SK-N-SH (cell line): ENCODE data around the gene MUC5AC. TPM values are rescaled to one million over a fixed set of nuclear protein-coding genes. Genes with fewer than 3 reads are reported as not detected.
A peak's percentile ranks its signal among the peaks of the same experiment; 100 is the strongest.

ENCODE experiments used
- CTCF ChIA-PET: fragments of 300-600, 350-600 bp; formaldehyde crosslinking; extraction: SDS; loops from one replicate; lab custom pipeline; 2021; lab: Yijun Ruan, JAX
- POLR2A ChIA-PET: fragments of 350-600 bp; sonication (Branson Sonifier 250); formaldehyde crosslinking; extraction: SDS; loops from one replicate; lab custom pipeline; 2020; ENCODE audit warnings: antibody characterized with exemption, inconsistent platforms; lab: Yijun Ruan, JAX
- DNase-seq: peaks from one replicate; pipeline ENCODE4 v3.0.0; 2012
- H2AFZ ChIP-seq: fragments of 200-600 bp; sonication (generic); 2 replicates; pipeline ENCODE4 v1.8.1; 2016; ENCODE audit warnings: antibody characterized with exemption, mild to moderate bottlenecking, low read depth
- H3F3A ChIP-seq: fragments of 200-600 bp; sonication (generic); replicated peaks from 2 replicates; pipeline ENCODE3; 2016; ENCODE audit warnings: antibody characterized with exemption, mild to moderate bottlenecking; ENCODE audit not compliant: insufficient read depth
- H3K27ac ChIP-seq, 2 experiments: fragments of 200-500 bp in 1 of 2; fragments of 200-600 bp in 1 of 2; sonication (Bioruptor generic) in 1 of 2; sonication (generic), shearing (Covaris generic) in 1 of 2; 2 replicates each; pipeline versions ENCODE4 v1.5.1 to v1.6.1; 2014 to 2016; ENCODE audit warnings: low read depth in 2 of 2, inconsistent platforms in 1 of 2, low read length in 1 of 2, mild to moderate bottlenecking in 1 of 2, mixed read lengths in 1 of 2
- H3K27me3 ChIP-seq: fragments of 200-600 bp; sonication (generic), shearing (Covaris generic); 2 replicates; pipeline ENCODE4 v1.6.1; 2016; ENCODE audit warnings: mixed run types; ENCODE audit not compliant: insufficient read depth
- H3K36me3 ChIP-seq, 2 experiments: fragments of 200-500 bp in 1 of 2; fragments of 200-600 bp in 1 of 2; sonication (Bioruptor generic) in 1 of 2; sonication (generic) in 1 of 2; replicated peaks in 1 of 2; 2 replicates each; pipeline versions ENCODE3 to v1.5.1; 2014 to 2016; ENCODE audit warnings: low read length in 1 of 2, mild to moderate bottlenecking in 1 of 2; ENCODE audit not compliant: insufficient read depth in 2 of 2, control insufficient read depth in 1 of 2
- H3K4me1 ChIP-seq, 2 experiments: fragments of 200-500 bp in 1 of 2; fragments of 200-600 bp in 1 of 2; sonication (Bioruptor generic) in 1 of 2; sonication (generic), shearing (Covaris generic) in 1 of 2; 2 replicates each; pipeline versions ENCODE4 v1.5.1 to v1.6.1; 2014 to 2016; ENCODE audit warnings: low read depth in 1 of 2, low read length in 1 of 2, mixed run types in 1 of 2; ENCODE audit not compliant: insufficient read depth in 2 of 2, control insufficient read depth in 1 of 2
- H3K4me2 ChIP-seq: fragments of 200-600 bp; sonication (generic), shearing (Covaris generic); 2 replicates; pipeline ENCODE4 v1.6.1; 2017; ENCODE audit warnings: mixed run types
- H3K4me3 ChIP-seq, 2 experiments: fragments of 200-500 bp in 1 of 2; fragments of 200-600 bp in 1 of 2; sonication (Bioruptor generic) in 1 of 2; sonication (generic), shearing (Covaris generic) in 1 of 2; 2 replicates each; pipeline versions ENCODE4 v1.5.1 to v1.8.1; 2014 to 2016; ENCODE audit warnings: low read depth in 2 of 2, inconsistent platforms in 1 of 2, low read length in 1 of 2, mild to moderate bottlenecking in 1 of 2, mixed read lengths in 1 of 2, moderate library complexity in 1 of 2
- H3K79me2 ChIP-seq: fragments of 200-600 bp; sonication (generic); 2 replicates; pipeline ENCODE4 v1.8.1; 2017; ENCODE audit warnings: mild to moderate bottlenecking; ENCODE audit not compliant: insufficient read depth
- H3K9ac ChIP-seq: fragments of 200-600 bp; sonication (generic); 2 replicates; pipeline ENCODE4 v1.6.1; 2017; ENCODE audit warnings: mixed run types
- H3K9me2 ChIP-seq: fragments of 200-600 bp; sonication (generic); 2 replicates; pipeline ENCODE4 v1.6.1; 2017; ENCODE audit warnings: mixed run types
- H3K9me3 ChIP-seq: fragments of 200-600 bp; sonication (generic); 2 replicates; pipeline ENCODE4 v1.6.1; 2017; ENCODE audit warnings: mixed run types, mild to moderate bottlenecking, moderate library complexity
- H4K20me1 ChIP-seq: fragments of 200-600 bp; sonication (generic); 2 replicates; pipeline ENCODE4 v1.6.1; 2017; ENCODE audit warnings: mild to moderate bottlenecking, mixed run types; ENCODE audit not compliant: insufficient read depth
- CTCF ChIP-seq: fragments of 200-600 bp; sonication (generic); IDR thresholded peaks from 2 replicates; pipeline ENCODE4 v1.6.1; 2017; ENCODE audit warnings: antibody characterized with exemption, mild to moderate bottlenecking, moderate library complexity
- EZH2phosphoT487 ChIP-seq: fragments of 200-600 bp; sonication (generic); IDR thresholded peaks from 2 replicates; pipeline ENCODE4 v1.6.1; 2017; ENCODE audit warnings: low read depth, mixed run types, mild to moderate bottlenecking, antibody characterized with exemption, moderate library complexity, borderline replicate concordance
- FOXJ3 ChIP-seq: sonication (generic); formaldehyde crosslinking; IDR thresholded peaks from 2 replicates; pipeline ENCODE4 v1.5.1; 2020; ENCODE audit warnings: mild to moderate bottlenecking, missing genetic modification reagents
- GABPA ChIP-seq: IDR thresholded peaks from 2 replicates; pipeline ENCODE4 v1.4.0; 2012; ENCODE audit warnings: low read depth, mild to moderate bottlenecking
- IRF3 ChIP-seq: fragments of 150-350 bp; IDR thresholded peaks from 2 replicates; pipeline ENCODE4 v1.6.1; 2016; ENCODE audit warnings: mild to moderate bottlenecking, low read depth, low read length
- NRF1 ChIP-seq: IDR thresholded peaks from 2 replicates; pipeline ENCODE4 v1.6.1; 2012; ENCODE audit warnings: low read depth, mild to moderate bottlenecking, low read length
- RCOR1 ChIP-seq: fragments of 150-350 bp; IDR thresholded peaks from 2 replicates; pipeline ENCODE4 v1.6.1; 2017; ENCODE audit warnings: antibody characterized with exemption, low read length
- SIN3A ChIP-seq: IDR thresholded peaks from 2 replicates; pipeline ENCODE4 v1.6.1; 2012; ENCODE audit warnings: low read depth, mild to moderate bottlenecking, low read length, moderate library complexity, borderline replicate concordance
- TCF12 ChIP-seq: IDR thresholded peaks from 2 replicates; pipeline ENCODE4 v1.4.0; 2012
- YY1 ChIP-seq: IDR thresholded peaks from 2 replicates; pipeline ENCODE4 v1.4.0; 2012; ENCODE audit warnings: low read depth, mild to moderate bottlenecking
- WGBS: methylation state at CpG from one replicate; pipeline ENCODE4 v1.1.6; 2017; ENCODE audit warnings: low lambda C conversion rate; 5-methylcytosine and 5-hydroxymethylcytosine counted together
- polyA plus RNA-seq, 3 experiments: library from polyadenylated mRNA; depleted of rRNA; stranded (reverse); fragments of >200 nt; gene quantifications; 2 replicates each; pipeline ENCODE4 v1.2.3, GENCODE V29; 2012
- TF ChIP-seq, protein P1 (sequence below): IDR thresholded peaks from 2 replicates; pipeline ENCODE4; 2012
- TF ChIP-seq, protein P2 (sequence below): IDR thresholded peaks from 2 replicates; pipeline ENCODE4 v1.4.0; 2012; ENCODE audit warnings: low read depth

The MUC5AC gene
- polyA plus RNA-seq, 1 of the 3 experiments (the other 2 are of a cell fraction): not detected

- TF ChIP-seq, protein P1, sequence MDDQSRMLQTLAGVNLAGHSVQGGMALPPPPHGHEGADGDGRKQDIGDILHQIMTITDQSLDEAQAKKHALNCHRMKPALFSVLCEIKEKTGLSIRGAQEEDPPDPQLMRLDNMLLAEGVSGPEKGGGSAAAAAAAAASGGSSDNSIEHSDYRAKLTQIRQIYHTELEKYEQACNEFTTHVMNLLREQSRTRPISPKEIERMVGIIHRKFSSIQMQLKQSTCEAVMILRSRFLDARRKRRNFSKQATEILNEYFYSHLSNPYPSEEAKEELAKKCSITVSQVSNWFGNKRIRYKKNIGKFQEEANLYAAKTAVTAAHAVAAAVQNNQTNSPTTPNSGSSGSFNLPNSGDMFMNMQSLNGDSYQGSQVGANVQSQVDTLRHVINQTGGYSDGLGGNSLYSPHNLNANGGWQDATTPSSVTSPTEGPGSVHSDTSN: no peak
- TF ChIP-seq NRF1 (no peak), GABPA (no peak)
Measured at GRCh38 chr11:1205987-1206331, 48.2 kb downstream of the MUC5AC start (continued).

DNA sequence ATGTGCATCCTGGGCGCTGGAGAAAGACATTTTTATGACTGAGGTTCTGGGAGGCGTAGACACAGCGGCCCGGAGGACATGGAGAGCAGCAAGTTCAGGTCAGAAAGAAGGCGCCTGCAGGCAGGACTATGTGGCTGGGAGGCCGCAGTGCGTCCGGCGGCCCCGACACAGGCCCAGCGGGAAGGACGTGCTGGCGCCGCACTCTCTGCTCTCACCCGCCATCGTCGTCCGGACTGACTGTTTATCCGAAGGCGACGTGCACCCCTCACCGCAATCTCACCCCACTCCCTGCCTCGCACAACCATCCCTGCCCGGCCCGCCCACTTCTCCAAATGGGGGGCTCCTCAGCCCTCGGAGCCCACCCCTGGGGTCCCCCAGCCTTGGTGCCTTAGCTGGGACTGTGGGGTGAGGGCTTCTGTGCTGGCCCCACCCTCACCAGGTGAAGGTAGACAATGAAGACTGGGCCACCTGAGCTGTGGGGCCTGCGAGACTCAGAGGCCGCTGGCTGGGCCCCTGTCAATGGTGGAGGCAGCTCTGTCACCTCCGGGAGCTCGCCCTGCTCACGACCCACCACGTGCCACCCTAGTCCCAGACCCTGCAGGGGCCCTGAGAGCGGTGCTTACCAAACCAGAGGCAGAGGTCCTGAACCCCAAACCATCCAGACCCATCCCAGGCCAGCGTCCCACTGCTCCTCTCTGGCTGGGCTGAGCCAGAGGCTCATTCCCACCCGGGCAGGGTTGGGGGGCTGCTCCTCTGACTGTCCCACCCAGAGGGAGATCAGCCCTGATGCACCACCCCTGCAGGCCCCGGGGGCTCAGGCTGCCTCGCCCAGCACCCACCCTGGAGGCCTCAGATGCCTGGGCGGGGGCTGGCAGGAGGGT lies 48.9 kb downstream of the MUC5AC start:
- H3K36me3 ChIP-seq: no peaks in the 10 kb centered on the region
- H3K9me3 ChIP-seq: peaks cover 5% of the 10 kb centered on the region; the same call in 1 of the 2 replicates
- H3F3A ChIP-seq: no peaks in the 10 kb centered on the region
- H3K9me2 ChIP-seq: no peaks in the 10 kb centered on the region
- H3K79me2 ChIP-seq: no peaks in the 10 kb centered on the region
- DNase-seq: peak; percentile 15
- no peak overlapping the region for H3K4me2 ChIP-seq
- H3K9ac ChIP-seq: no peak overlapping the region
- POLR2A ChIA-PET: no interaction called here
- H3K27me3 ChIP-seq: no peaks in the 10 kb centered on the region
- no peak for TF ChIP-seq RCOR1
- TF ChIP-seq YY1: no peak
- TF ChIP-seq, protein P2, sequence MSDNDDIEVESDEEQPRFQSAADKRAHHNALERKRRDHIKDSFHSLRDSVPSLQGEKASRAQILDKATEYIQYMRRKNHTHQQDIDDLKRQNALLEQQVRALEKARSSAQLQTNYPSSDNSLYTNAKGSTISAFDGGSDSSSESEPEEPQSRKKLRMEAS: no peak
- no peak for TF ChIP-seq FOXJ3 (CRISPR knock-in tag)
- TF ChIP-seq IRF3: no peak
- TF ChIP-seq TCF12: no peak
- TF ChIP-seq SIN3A: no peak
- no peak for TF ChIP-seq EZH2phosphoT487
- no peak for TF ChIP-seq CTCF
- TF ChIP-seq, all 33 proteins: peak for 0
- 85% methylated on average over 30 of the region's 38 CpGs for WGBS
- CTCF ChIA-PET: no interaction called here
- Histone ChIP-seq H3K4me1 (no peaks in the 10 kb centered on the region; a peak in 1 of 4 replicates), H3K27ac (no peak overlapping the region), H3K4me3 (no peak overlapping the region), H2AFZ (no peak overlapping the region), H4K20me1 (no peaks in the 10 kb centered on the region)
